ENCODE results near the gene LTN1. TPM values are rescaled to one million over a fixed set of nuclear protein-coding genes. Genes with fewer than 3 reads are reported as not detected.
A peak's percentile ranks its signal among the peaks of the same experiment; 100 is the strongest.

The LTN1 gene
- total RNA-seq, 1 donor from 2014 or later = 27.0 TPM

GRCh38 chr21:28928578-28929420, 63.9 kb downstream of the LTN1 start:
- no peak overlapping the region for H3K27ac Mint-ChIP-seq
- peaks cover 11% of the 10 kb centered on the region for H3K9me3 Mint-ChIP-seq (ENCODE audit: low read depth)
- H3K4me3 Mint-ChIP-seq (ENCODE audit: low read depth) = no peak overlapping the region
- H3K27me3 Mint-ChIP-seq = no peaks in the 10 kb centered on the region
- TF ChIP-seq CTCF (IDR thresholded peaks at IDR 0.05; ENCODE audit: unreplicated experiment) = no peak
- H3K36me3 Mint-ChIP-seq (ENCODE audit: insufficient read depth) = peaks cover 24% of the 10 kb centered on the region
- no peak for DNase-seq (ENCODE audit: low spot score, unreplicated experiment)
- H3K4me1 Mint-ChIP-seq (ENCODE audit: low read depth) = peaks cover 4% of the 10 kb centered on the region

GRCh38 chr21:28927130-28927529, 65.5 kb downstream of the LTN1 start:
- Mint-ChIP-seq H3K36me3 (ENCODE audit: insufficient read depth) (peaks cover 20% of the 10 kb centered on the region), H3K4me1 (ENCODE audit: low read depth) (peaks cover 19% of the 10 kb centered on the region), H3K27me3 (no peaks in the 10 kb centered on the region), H3K4me3 (ENCODE audit: low read depth) (no peak overlapping the region), H3K27ac (no peak overlapping the region), H3K9me3 (ENCODE audit: low read depth) (peaks cover 11% of the 10 kb centered on the region)
- no peak for DNase-seq (ENCODE audit: low spot score, unreplicated experiment)
- TF ChIP-seq CTCF (IDR thresholded peaks at IDR 0.05; ENCODE audit: unreplicated experiment) = no peak

DNA sequence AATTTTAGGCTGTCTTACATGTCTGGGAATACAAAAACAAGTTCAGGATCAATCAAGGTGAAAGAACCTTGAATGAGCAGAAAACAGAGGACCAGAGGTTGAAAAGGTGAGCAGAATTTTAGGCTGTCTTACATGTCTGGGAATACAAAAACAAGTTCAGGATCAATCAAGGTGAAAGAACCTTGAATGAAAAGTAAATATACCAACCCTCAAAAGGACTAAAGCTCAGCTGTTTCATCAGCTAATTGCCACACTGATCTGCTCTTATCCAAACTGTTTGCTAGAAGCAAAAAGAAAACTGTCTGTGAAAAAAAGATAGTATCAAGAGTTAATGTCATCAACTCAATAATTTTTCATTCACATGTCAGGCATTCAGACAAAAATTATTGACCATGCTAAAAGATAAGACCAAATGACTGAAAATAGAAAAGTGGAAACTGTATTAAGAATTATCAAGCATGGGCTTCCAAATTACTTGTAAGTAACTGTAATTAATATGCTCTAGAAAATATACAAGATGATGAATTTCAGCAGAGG, 69.2 kb downstream of the LTN1 start:
- H3K36me3 Mint-ChIP-seq (ENCODE audit: insufficient read depth) = peaks cover 16% of the 10 kb centered on the region
- peaks cover 11% of the 10 kb centered on the region for H3K9me3 Mint-ChIP-seq (ENCODE audit: low read depth)
- TF ChIP-seq CTCF (IDR thresholded peaks at IDR 0.05; ENCODE audit: unreplicated experiment) = no peak
- peaks cover 27% of the 10 kb centered on the region for H3K4me1 Mint-ChIP-seq (ENCODE audit: low read depth)
- H3K27ac Mint-ChIP-seq = peak overlapping the region; percentile 82
- DNase-seq (ENCODE audit: low spot score, unreplicated experiment) = no peak
- no peak overlapping the region for H3K4me3 Mint-ChIP-seq (ENCODE audit: low read depth)
- H3K27me3 Mint-ChIP-seq = no peaks in the 10 kb centered on the region

DNA sequence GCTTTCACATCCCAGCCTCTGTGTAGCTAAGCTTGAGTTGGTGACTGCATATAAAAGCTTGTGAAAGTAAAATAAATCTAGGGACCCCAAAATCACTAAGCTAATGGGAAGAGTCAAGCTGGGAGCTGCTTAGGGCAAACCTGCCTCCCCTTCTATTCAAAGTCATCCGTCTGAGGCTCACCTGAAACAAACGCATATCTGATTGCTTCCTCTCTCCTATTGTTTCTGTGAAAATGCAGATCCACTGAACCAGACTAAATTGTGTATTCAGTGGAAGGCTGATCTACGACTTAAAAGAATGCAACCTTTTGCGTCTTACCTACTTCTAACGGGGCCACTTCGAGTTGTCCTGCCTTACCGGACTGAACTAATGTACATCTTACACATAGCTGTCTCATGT, 70.3 kb downstream of the LTN1 start:
- no peak for DNase-seq (ENCODE audit: low spot score, unreplicated experiment)
- TF ChIP-seq CTCF (IDR thresholded peaks at IDR 0.05; ENCODE audit: unreplicated experiment) = no peak
- Mint-ChIP-seq H3K27ac (peak overlapping the region; percentile 82), H3K27me3 (no peaks in the 10 kb centered on the region), H3K4me3 (ENCODE audit: low read depth) (no peak overlapping the region), H3K9me3 (ENCODE audit: low read depth) (peaks cover 11% of the 10 kb centered on the region), H3K36me3 (ENCODE audit: insufficient read depth) (peaks cover 16% of the 10 kb centered on the region), H3K4me1 (ENCODE audit: low read depth) (peaks cover 27% of the 10 kb centered on the region)

DNA sequence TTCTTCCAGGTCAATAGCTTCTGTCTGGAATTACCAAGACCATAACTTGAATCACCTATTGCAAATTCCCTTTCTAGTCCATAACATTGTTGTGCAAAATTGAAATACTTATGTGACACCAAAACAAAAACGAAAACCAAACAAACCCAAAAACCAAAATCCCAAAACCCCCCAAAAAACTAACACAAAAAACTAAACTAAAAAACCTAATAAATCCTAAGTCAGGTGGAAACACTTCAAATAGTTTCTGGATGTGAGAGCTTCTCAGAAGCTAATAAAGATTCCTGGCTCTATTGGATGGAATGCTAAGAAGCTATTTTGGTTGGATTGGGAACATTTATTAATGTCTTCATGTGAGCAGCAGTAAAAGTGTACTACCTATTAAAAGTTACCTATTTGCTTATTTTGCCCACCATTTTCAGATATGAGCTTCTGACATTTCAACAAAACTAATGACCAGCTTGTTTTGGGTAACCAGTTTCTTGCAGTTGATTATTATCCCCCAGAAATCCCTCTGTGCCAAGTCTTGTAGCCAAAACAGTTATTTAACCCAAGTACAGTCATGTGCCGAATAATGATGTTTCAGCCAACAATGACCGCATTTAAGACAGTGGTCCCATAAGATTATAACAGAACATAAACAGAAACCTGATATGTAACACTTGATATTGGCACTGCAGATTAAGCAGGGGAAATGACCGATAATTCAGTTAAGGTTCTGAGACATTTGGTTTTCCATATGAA, 76.4 kb downstream of the LTN1 start:
- no peak for DNase-seq (ENCODE audit: low spot score, unreplicated experiment)
- H3K27me3 Mint-ChIP-seq = no peaks in the 10 kb centered on the region
- no peak overlapping the region for H3K27ac Mint-ChIP-seq
- no peak for TF ChIP-seq CTCF (IDR thresholded peaks at IDR 0.05; ENCODE audit: unreplicated experiment)
- no peaks in the 10 kb centered on the region for H3K36me3 Mint-ChIP-seq (ENCODE audit: insufficient read depth)
- H3K4me1 Mint-ChIP-seq (ENCODE audit: low read depth) = no peaks in the 10 kb centered on the region
- no peaks in the 10 kb centered on the region for H3K9me3 Mint-ChIP-seq (ENCODE audit: low read depth)
- H3K4me3 Mint-ChIP-seq (ENCODE audit: low read depth) = no peak overlapping the region
